GM12878 (cell line): ENCODE measurements around the gene ATXN1. TPM values are rescaled to one million over a fixed set of nuclear protein-coding genes. Genes with fewer than 3 reads are reported as not detected.

Experiments used
- BCLAF1 ChIP-seq: fragments of 450-650 bp; IDR thresholded peaks from 2 replicates; pipeline ENCODE4 v1.6.1; 2017; ENCODE audit warnings: antibody characterized with exemption, mild to moderate bottlenecking, moderate library complexity
- CBX3 ChIP-seq: fragments of 200-600 bp; sonication (generic); IDR thresholded peaks from 2 replicates; pipeline ENCODE4 v1.6.1; 2016; ENCODE audit warnings: low read depth, borderline replicate concordance
- EGR1 ChIP-seq, 2 experiments: IDR thresholded peaks; 1 replicate in 1 of 2; 2 replicates in 1 of 2; pipeline ENCODE4 v1.6.1; 2011 to 2012; ENCODE audit warnings: low read depth in 2 of 2, low read length in 2 of 2, borderline replicate concordance in 1 of 2, mild to moderate bottlenecking in 1 of 2, moderate library complexity in 1 of 2
- EP300 ChIP-seq, 2 experiments: fragments of 150-350 bp in 1 of 2; IDR thresholded peaks; 2 replicates each; pipeline ENCODE4 v1.6.1; 2011 to 2012; ENCODE audit warnings: low read depth in 2 of 2, low read length in 2 of 2, borderline replicate concordance in 1 of 2, improper control_type of control experiment in 1 of 2, inconsistent platforms in 1 of 2; ENCODE audit not compliant: control insufficient read depth in 1 of 2
- HDAC6 ChIP-seq: fragments of 200-600 bp; sonication (generic); IDR thresholded peaks from one replicate; pipeline ENCODE4 v1.8.0; 2017; ENCODE audit warnings: antibody characterized with exemption; ENCODE audit not compliant: unreplicated experiment
- MTA2 ChIP-seq: fragments of 450-650 bp; IDR thresholded peaks from 2 replicates; pipeline ENCODE4 v1.6.1; 2016; ENCODE audit warnings: low read depth, mild to moderate bottlenecking, moderate library complexity
- MTA3 ChIP-seq: IDR thresholded peaks from 2 replicates; pipeline ENCODE4 v1.6.1; 2012; ENCODE audit warnings: low read length, inconsistent platforms, borderline replicate concordance
- NFIC ChIP-seq: IDR thresholded peaks from 2 replicates; pipeline ENCODE4 v1.6.1; 2012; ENCODE audit warnings: low read depth, mild to moderate bottlenecking, inconsistent platforms, low read length, moderate library complexity
- NKRF ChIP-seq: fragments of 450-650 bp; conservative IDR thresholded peaks from 2 replicates; pipeline ENCODE4 v1.6.1; 2017; ENCODE audit warnings: mild to moderate bottlenecking, moderate library complexity
- NR2C1 ChIP-seq: fragments of 450-650 bp; IDR thresholded peaks from 2 replicates; pipeline ENCODE4 v1.6.1; 2017; ENCODE audit warnings: antibody characterized with exemption, mild to moderate bottlenecking, moderate library complexity
- NR2F1 ChIP-seq: fragments of 450-650 bp; conservative IDR thresholded peaks from 2 replicates; pipeline ENCODE4 v1.6.1; 2017; ENCODE audit warnings: mild to moderate bottlenecking
- PBX3 ChIP-seq: IDR thresholded peaks from 2 replicates; pipeline ENCODE4 v1.6.1; 2011; ENCODE audit warnings: mild to moderate bottlenecking, low read depth, low read length, moderate library complexity; ENCODE audit not compliant: insufficient replicate concordance
- RELA ChIP-seq: fragments of 450-650 bp; IDR thresholded peaks from 2 replicates; pipeline ENCODE4 v1.8.0; 2014; ENCODE audit warnings: borderline replicate concordance; ENCODE audit not compliant: partially characterized antibody
- SMC3 ChIP-seq: IDR thresholded peaks from 2 replicates; pipeline ENCODE4 v1.6.1; 2011; ENCODE audit warnings: low read length, improper control_type of control experiment, borderline replicate concordance
- ZNF24 ChIP-seq: fragments of 450-650 bp; IDR thresholded peaks from 2 replicates; pipeline ENCODE4 v1.6.1; 2017; ENCODE audit warnings: antibody characterized with exemption, mild to moderate bottlenecking
- ZSCAN29 ChIP-seq: fragments of 450-650 bp; IDR thresholded peaks from 2 replicates; pipeline ENCODE4 v1.6.1; 2017; ENCODE audit warnings: mild to moderate bottlenecking, moderate library complexity
- polyA plus RNA-seq, 11 experiments: library from polyadenylated mRNA; depleted of rRNA in 4 of 11; unstranded in 6 of 11; stranded (reverse) in 5 of 11; fragments of >200 nt; fragmentation: Nextera tagmentation in 4 of 11; fragmentation: Illumina TruSeq in 1 of 11; extraction: Ambion mirVana in 4 of 11; extraction: Trizol in 1 of 11; gene quantifications; 1 replicate in 1 of 11; 2 replicates in 10 of 11; pipeline versions ENCODE4 v1.2.1 to v1.2.3, GENCODE V29; 2011 to 2016; ENCODE audit warnings: inconsistent platforms in 2 of 11, missing spikeins in 2 of 11, low read depth in 1 of 11
- total RNA-seq, 4 experiments: library from RNA; depleted of rRNA in 3 of 4; stranded (reverse); fragments of >200 nt in 3 of 4; fragmentation: Illumina TruSeq in 1 of 4; extraction: Trizol in 1 of 4; gene quantifications; 2 replicates each; pipeline versions ENCODE4 v1.2.1 to v1.2.3, GENCODE V29; 2013 to 2021

ATXN1 gene
- total and polyA plus RNA-seq, 10 of the 15 experiments (the other 5 are each of a cell fraction or from before 2014, with no cell fraction given), result 12.2 to 51.2 (median 20.5) TPM

GRCh38 chr6:16286151-16286522 lies 475.1 kb downstream of the ATXN1 start (continued):
- TF ChIP-seq EGR1 (IDR thresholded peaks at IDR 0.05; ENCODE audit: borderline replicate concordance in 1 of 2, low read depth in 2 of 2, low read length in 2 of 2), result no peak
- no peak for TF ChIP-seq RELA
- TF ChIP-seq ZNF24, result no peak
- TF ChIP-seq NKRF, result no peak
- no peak for TF ChIP-seq EP300 (IDR thresholded peaks at IDR 0.05; ENCODE audit: borderline replicate concordance in 1 of 2, control insufficient read depth in 1 of 2, low read depth in 2 of 2, low read length in 2 of 2)
- no peak for TF ChIP-seq HDAC6
- TF ChIP-seq SMC3, result peak; percentile 69
- TF ChIP-seq NR2C1, result no peak
- no peak for TF ChIP-seq MTA3
- no peak for TF ChIP-seq CBX3
- TF ChIP-seq NFIC, result no peak
- TF ChIP-seq BCLAF1, result no peak
- TF ChIP-seq ZSCAN29, result no peak
- TF ChIP-seq NR2F1, result no peak
- TF ChIP-seq PBX3, result no peak
- TF ChIP-seq MTA2, result no peak
